Measurements from ENCODE around the gene ZNF423.
A peak's percentile ranks its signal among the peaks of the same experiment; 100 is the strongest.

The ZNF423 gene

DNA sequence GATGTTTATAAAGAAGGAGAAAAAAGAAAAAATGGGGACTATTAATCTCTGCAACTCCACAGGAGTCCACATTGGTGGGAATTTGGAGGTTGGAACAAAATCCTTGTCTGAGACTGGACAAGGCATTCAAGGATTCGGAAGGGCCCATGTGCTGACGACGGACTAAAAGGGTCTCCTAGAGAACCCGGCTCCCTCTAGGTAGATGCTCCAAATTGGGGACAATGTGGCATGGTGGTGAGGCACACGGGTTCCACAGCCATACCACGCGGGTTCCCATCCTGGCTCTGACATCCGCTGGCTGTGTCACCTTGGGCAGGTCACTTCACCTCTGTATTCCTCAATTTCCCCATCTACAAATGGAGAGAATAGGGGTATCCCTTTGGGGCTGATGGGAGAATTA, 254.9 kb downstream of the ZNF423 start:
- no peak overlapping the region for H3K4me3 ChIP-seq (ENCODE audit: low read depth, low read length)
- TF ChIP-seq, protein P1, sequence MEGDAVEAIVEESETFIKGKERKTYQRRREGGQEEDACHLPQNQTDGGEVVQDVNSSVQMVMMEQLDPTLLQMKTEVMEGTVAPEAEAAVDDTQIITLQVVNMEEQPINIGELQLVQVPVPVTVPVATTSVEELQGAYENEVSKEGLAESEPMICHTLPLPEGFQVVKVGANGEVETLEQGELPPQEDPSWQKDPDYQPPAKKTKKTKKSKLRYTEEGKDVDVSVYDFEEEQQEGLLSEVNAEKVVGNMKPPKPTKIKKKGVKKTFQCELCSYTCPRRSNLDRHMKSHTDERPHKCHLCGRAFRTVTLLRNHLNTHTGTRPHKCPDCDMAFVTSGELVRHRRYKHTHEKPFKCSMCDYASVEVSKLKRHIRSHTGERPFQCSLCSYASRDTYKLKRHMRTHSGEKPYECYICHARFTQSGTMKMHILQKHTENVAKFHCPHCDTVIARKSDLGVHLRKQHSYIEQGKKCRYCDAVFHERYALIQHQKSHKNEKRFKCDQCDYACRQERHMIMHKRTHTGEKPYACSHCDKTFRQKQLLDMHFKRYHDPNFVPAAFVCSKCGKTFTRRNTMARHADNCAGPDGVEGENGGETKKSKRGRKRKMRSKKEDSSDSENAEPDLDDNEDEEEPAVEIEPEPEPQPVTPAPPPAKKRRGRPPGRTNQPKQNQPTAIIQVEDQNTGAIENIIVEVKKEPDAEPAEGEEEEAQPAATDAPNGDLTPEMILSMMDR (IDR thresholded peaks at IDR 0.05; ENCODE audit: insufficient read depth, low read depth, low read length, missing control alignments) = no peak
- no peak for DNase-seq (ENCODE audit: low read depth)

DNA sequence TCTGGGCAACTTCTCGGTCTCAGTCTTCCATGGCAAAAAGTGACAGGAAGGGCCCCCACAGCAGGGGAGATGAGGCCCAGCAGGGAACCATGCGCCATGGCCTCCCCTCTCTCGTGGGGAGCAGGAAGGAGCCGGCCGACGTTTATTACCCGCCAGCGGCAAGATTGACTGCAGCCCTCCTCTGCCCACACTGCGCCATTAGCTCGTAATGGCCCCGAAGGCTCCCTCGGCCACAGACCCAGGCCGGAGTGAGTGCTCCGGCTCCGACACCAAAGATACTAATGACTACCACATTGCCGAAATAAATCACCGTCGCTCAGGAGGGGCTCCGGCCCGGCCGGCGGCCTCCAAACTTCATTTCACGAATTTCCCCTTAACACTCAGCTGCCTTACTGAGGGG, 255.4 kb downstream of the ZNF423 start:
- no peak for DNase-seq (ENCODE audit: low read depth)
- H3K4me3 ChIP-seq (ENCODE audit: low read depth, low read length) = no peak overlapping the region
- TF ChIP-seq, protein P1 (IDR thresholded peaks at IDR 0.05; ENCODE audit: insufficient read depth, low read depth, low read length, missing control alignments) = no peak

DNA sequence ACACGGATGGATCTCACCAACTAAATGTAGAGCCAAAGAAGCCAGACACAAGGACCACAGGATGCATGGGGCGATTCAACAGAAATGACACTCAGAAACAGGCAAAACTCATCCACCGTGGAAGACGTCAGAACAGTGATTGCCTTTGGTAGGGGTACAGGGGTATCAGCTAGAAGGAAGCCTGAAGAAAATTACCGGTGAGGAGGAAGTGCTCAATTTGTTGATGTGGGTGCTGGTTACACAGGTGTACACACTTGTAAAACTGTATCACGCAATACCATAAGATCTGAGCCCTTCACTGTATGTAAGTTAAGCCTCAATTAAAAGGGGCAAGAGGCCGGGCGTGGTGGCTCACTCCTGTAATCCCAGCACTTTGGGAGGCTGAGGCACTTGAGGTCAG, 256.2 kb downstream of the ZNF423 start:
- no peak for DNase-seq (ENCODE audit: low read depth)
- TF ChIP-seq, protein P1 (IDR thresholded peaks at IDR 0.05; ENCODE audit: insufficient read depth, low read depth, low read length, missing control alignments) = no peak
- H3K4me3 ChIP-seq (ENCODE audit: low read depth, low read length) = no peak overlapping the region

DNA sequence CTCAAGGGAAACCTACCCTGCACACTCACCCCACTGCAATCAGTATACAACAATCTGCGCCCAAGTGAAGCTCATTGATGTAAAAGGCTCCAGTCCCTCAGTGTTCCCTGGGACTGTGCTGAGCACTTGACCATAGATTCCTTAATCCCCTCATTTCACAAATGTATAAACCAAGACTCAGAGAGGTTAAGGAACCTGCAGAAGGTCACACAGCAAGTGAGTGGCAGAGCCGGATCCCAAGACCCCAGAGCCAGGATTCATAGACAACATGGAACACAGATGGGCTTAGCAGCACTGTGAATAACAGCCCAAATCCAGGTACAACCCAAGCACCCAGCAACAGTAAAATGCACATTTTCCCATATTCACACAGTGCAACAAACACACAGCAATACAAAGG, 256.6 kb downstream of the ZNF423 start:
- H3K4me3 ChIP-seq (ENCODE audit: low read depth, low read length) = 0 out of 2 replicates have a peak overlapping the region, but pooled peaks have one; percentile 31
- no peak for DNase-seq (ENCODE audit: low read depth)
- TF ChIP-seq, protein P1 (IDR thresholded peaks at IDR 0.05; ENCODE audit: insufficient read depth, low read depth, low read length, missing control alignments) = no peak

DNA sequence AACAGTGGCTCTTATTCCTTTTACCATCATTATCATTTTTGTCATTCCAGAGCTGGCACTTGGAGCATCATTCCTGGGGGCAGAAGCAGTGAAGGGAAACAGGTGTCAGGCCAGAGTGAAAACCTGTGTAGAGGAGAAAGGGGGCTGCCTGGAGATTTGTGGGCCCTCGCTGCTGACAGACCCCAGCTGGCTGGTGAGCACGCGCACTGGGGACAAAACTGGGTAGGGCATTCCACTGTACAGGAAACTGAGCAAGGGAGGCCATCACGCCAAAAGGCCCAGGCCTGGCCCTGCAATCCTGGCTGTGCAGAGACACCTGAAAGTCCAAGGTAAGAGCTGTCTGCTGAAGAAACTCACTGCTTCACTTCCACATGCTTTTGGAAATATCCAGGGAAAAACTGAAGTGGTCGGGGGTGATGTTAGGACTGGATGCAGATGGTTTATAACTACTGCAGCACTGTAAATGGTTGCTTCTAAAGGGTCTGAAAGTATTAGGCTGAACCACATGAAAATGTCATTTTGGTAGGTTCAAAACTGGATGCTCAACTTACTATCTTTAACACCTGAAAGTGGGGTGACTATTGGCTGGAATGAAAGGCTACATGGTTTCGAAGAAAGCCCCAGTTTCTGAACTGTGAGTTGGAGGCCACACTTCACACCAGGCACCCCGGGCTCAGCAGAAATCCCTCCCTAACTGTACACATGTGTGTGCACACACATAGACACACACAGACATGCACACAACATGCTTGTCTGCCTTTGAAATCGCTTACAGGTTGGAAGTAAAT, 257.3 kb downstream of the ZNF423 start:
- TF ChIP-seq, protein P1 (IDR thresholded peaks at IDR 0.05; ENCODE audit: insufficient read depth, low read depth, low read length, missing control alignments) = no peak
- H3K4me3 ChIP-seq (ENCODE audit: low read depth, low read length) = peak overlapping the region; percentile 31
- DNase-seq (ENCODE audit: low read depth) = peak; percentile 92

DNA sequence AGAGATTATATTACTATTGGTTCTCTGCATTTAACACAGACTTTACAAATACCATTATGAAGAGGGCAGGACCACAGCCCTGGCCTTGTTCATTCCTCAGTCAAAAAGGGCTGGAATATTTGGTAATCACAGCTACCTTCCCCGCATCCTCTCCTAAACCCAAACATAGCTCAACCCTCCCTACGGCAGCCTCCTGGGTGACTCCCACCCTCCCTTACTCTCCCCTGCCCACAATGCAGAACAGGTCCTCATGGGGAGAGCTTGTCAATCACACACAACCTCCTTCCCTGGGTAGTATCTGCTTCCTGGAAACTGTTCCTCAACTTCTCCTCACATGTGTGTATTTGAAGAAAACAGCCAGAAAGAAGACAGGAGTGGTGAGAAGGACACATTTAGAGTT, 258.1 kb downstream of the ZNF423 start:
- H3K4me3 ChIP-seq (ENCODE audit: low read depth, low read length) = peak overlapping the region; percentile 31; the same call in 1 of the 2 replicates
- TF ChIP-seq, protein P1 (IDR thresholded peaks at IDR 0.05; ENCODE audit: insufficient read depth, low read depth, low read length, missing control alignments) = no peak
- DNase-seq (ENCODE audit: low read depth) = peak; percentile 40
